Fibroblast of the conjunctiva (primary cell): ENCODE results near the gene SMIM35.

Experiments
- DNase-seq: peaks from one replicate; pipeline ENCODE4 v3.0.0-alpha.2; 2010; ENCODE audit warnings: low read depth

The SMIM35 gene

DNA sequence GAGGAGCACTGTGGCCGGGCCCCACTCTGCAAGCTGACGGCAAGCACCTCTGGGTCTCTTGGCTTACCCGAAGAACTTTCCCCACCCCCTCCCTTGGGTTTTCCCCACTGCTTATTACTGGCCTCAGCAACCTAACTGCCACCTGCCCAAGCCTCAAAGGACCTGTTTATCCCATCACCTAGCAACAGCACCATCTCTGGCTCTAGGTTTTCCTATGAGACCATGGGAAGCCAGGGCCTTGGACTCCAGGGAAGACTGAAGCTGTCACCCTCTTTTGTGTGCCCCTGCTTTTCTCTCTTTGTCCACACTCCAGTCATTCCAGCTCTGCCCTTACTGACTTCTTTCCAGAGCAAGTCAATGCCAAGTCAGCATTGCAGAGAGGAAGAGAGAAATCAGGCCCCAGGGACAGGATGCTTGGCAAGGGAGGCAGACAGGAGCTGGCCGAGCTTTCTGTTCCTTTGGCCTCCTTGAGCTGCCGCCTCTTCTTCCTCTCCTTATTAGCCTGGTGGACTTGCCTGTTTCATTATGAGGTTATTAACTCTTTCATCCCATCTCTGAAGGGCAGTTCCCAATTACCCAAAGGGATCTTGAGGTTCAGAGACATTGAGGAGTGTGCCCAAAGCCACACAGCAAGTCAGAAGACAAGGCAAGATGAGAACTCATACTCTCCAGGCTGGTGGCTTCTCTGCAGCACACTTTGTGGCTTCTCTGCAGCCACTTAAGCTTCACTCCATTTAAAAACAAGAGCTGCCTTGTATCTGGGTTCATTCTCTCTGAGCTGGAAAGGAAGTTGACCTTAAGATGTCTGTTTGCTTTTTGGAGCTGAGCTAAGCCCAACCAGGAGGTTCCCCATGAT, at the start of gene SMIM35:
TSS of gene SMIM35 (minus strand) at position 51 of the 856 bp plus-strand sequence. CDS start 206 bp downstream, outside the sequence.
- DNase-seq = no peak

DNA sequence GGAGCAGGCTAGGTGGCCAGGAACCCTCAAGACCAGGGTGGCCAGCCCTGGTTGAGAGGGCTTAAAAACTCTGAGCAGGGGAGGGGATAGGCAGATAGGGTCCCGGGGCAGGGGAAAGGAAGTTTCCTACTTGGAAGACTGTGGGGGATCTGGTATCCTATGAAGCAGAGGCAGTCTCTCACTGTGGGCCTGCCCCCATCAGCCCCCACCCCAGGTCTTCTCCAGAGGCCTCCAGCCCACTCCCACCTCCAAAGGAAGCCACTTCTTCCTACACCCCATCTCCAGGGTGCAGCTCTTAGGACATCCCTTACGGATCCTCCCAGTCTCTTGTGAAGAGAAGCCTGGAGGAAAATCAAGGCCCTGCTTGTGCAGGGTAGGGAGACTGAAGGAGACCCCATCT, 49.6 kb upstream of the SMIM35 start:
- DNase-seq = no peak

DNA sequence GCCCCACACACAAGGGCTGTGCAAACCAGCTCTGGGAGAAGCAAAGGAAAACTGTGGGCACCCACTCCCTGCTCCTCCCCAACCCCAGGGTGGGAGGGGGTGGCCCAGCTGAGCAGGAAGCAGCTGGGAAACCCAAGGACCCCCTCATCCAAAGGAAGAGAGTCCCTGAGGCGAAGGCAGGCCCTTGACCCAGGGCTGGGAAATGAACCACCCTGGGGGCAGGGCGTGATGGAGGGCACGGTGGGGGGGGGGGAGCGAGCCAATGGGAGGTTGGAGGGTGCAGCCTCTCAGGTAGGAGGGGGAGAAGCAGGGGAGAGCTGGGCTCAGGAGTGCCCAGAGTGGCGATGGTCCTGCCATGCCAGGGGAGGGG, 49.0 kb upstream of the SMIM35 start:
- DNase-seq = no peak

DNA sequence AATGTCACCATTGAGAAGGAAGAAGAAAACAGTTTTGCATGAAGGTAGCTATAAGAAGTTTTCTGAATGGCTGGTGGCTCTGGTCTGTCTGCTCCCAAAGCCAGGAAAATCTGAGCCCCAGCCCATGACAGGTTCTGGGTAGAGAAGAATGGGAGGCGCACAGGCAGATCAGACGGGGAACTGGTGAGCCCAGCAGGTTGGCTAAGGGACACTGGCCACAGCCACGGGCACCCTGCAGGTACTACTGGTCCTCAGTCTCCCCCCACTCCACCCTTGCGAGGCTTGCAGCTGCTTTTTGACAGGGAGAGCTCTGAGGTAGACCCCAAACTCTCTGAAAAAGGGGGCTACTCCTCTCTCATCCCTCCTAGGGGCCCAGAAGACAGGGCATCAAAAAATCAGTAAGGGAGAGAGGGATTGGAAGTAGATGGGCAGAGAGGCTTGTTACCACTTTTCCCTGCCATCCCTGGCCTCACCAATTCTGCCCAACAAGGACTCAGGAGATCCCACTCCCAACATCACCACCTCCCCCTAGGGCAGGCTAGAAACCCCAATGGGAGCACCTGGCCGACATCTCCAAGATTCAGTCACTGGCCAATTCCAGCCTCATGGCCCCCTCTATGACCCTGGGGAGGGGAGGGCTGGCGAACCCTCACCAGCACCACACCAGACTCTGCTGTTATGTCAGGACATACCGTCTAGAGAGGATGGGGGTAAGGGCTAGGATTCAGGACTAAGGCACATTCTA, 48.5 kb upstream of the SMIM35 start:
- DNase-seq = no peak

DNA sequence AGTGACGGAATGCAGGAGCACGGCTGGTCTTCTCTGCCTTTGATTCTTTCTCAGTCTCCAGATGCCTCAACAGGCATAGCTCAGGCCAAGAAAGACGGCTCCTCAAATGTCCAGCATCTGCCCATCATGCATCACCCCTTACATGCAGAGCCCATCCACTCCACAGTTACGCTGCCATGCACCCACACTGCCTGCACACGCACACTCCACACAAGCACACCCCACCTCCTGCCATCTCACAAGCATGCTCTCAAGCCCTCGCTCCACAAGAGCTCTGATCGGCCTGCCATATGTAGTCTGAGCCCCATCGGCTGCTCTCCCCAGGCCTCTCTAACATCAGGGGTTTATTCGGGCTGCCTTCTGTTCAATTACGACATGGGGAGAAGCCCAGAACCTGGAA, 47.1 kb upstream of the SMIM35 start:
- no peak for DNase-seq

DNA sequence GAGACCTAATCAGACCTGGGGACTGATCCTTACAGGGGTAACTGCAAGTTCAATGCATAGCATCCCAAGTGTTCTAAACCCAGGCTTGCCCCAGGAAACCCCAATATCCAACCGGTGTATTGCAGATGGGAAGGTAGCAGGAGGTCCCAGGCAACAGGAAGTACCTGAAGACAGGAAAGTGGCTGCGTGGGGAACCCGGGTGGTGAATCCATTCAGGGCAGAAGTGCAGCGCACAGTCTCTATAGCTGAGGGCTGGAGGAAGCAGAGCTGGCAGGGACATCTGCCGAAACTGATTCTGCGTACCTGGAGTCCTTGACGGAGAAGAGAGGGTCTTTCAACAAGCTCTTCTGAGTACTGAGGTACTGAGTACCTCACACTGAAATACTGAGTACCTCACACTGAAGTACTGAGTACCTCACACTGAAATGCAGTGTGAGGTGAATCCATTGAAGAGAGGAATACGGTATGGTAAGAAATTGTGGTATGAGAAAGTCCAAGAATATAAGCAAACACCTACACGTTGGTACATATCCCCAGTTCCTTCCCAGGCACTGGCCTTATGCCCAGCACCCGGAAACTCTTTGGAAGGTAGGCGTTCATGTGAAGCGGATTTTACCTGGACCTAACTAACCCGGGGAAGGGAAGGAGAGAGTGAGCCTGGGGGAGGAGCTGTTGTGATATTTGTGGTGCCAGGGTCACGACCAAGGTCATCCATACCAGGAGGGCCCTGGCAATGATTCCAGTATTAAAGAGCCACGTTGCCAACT, 45.8 kb upstream of the SMIM35 start:
- DNase-seq = no peak

DNA sequence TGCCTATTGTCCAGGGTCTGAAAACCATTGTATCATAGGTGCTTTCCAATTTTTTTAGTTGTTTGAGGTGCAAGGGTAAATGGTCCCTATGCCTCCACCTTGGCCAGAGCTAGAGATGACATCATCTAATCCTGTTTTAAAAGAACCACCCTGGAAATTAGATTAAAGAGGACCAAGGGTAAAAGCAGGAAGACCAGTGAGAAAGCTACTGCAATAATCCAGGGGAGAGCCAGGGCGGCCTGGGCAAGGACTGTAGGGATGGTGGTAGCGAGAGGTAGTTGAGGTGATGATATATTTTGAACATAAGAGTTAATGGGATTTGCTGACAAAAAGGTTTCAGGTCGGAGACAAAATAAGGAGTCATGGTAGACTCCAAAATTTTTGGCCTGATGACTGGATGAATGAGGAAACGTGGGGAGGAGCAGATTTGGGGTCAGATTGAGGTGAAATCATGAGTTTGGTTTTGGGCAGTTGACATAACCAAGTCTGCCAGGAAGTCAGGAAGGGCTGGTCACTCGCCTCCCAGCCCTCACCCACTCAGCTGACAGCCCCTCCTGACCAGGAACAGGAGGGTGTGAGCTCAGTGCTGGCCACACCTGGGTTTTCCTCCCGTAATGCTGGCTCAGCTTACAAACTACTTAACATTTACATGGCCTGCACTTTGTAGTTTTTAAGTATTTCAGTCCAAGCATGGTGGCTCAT, 42.9 kb upstream of the SMIM35 start:
- DNase-seq = no peak

DNA sequence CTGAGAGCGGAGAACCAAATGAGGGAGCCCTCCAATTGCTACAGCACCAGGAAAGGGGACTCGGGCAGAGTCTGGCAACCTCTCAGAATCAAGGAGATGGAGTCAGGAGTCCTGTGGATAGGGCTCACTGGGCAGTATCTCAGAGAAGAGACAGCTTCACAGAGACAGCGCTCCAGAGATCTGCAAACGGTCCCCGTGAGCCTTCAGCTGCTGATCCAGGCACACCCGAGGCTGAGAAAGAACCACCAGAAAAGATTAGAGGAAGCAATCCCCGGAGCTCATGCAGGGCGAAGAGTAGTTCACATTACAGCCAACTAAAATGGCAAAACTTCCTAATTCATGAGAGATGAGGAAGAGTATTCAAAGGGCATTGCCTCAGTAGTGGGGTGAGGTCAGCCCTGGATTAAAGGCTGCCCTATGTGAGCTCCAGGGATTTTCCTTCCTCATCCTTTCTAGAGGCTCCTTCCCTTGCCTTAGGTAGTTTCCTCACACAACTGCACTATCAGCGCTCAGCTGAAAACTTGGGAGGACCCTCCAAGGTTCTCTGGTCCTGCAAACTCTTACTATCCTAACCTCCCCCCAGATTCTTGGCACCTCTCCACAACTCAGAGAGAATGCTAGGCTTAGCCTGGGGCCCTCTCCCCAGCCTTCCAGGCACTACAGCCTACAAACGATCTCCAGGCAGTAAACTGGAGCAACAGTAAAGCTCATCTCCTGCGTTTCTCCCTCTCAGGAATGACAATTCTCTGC, 42.1 kb upstream of the SMIM35 start:
- DNase-seq = no peak

DNA sequence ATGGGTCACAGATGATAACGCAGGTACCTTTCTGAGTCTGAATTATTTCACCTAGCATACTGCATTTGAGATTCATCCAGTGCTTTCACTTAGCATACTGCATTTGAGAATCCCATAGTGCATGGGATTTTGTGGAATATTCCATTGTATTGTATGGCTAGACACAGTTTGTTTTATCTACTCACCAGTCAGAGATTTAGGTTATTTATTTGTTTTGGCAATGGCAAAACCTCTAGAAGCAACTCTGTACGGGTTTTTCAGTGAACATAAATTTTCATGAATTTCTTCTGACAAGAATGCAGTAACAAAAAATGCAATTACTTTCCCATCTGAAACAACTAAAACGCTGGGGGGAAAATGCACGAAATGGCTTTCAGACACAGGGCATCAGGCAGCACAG, 41.5 kb upstream of the SMIM35 start:
- DNase-seq = no peak

DNA sequence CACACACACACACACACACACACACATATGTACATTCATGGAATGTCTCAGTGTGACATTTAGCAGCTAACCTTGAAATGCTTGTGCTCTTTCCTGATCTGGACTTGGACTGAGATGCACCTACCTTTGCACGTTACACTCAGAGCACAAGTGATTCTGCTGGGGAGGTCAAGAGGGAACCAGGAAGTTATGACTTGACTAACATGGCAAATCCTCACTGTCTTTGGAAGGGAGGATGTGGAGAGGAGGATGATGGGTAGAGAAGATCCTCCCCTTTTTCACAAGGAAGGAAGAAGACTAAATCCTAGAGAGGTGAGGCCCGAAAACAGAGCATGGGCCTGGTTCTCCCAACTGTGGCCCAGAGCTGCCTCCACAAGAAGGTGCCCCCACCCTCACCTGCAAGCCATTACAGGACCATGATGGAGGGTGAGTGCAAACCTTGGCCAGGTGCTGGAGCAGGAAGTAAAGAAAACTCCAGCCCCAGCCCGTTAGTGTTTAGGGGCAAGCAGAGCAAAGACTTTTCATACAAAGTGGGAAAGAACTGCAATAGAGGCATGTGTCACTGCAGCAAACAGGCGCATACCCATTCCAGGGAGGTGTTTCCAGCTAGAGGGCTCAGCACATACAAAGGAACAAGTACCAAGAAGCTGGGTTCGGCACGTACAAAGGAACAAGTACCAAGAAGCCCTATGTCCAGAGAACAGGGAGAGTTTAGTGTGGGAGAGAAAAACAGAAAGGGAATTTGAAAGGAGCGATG, 39.5 kb upstream of the SMIM35 start:
- no peak for DNase-seq

DNA sequence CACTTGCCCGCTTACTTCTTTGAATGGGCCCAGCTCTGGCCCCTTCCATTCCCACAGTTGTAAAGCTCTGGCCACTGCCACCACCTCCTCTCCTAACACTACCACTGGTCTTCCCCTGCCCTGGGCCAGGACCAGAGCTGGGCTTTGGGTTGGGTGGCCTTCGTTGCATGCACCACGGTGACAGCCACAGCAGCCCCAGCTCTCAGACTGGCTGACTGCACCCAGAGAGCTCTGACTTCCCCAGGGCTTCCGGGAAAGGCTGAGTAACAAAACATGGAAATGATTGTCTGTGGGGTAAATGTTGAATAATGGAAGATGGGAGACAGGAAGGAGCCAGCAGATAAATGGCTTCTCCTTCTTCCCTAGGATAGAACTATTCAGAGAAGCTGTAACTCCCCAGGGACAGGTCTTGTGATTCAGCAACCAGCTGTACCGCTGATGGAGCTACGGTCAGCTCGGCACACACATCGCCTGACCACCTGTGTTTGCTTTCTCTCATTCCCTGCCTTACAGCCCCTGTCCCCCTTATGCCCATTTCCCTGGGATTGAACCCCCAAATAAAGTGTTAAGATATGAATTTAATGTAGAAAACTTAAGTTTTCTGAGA, 38.3 kb upstream of the SMIM35 start:
- DNase-seq = no peak

DNA sequence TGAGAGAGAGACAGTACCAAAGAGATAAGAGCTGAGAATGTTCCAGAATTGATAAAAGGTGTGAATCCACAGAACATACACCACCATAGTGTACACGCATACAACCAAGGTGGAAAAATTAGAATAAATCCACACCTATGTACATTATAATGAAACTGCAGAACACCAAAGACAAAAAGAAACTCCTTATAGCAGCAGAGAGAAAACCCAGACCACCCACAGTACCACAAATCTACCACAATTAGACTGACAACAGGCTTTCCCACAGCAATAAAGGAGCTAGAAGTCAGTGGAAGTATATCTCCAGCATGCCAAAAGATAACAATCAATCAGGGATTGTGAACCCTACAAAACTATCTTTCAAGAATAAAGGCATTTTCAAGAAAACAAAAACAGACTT, 34.0 kb upstream of the SMIM35 start:
- DNase-seq = no peak

DNA sequence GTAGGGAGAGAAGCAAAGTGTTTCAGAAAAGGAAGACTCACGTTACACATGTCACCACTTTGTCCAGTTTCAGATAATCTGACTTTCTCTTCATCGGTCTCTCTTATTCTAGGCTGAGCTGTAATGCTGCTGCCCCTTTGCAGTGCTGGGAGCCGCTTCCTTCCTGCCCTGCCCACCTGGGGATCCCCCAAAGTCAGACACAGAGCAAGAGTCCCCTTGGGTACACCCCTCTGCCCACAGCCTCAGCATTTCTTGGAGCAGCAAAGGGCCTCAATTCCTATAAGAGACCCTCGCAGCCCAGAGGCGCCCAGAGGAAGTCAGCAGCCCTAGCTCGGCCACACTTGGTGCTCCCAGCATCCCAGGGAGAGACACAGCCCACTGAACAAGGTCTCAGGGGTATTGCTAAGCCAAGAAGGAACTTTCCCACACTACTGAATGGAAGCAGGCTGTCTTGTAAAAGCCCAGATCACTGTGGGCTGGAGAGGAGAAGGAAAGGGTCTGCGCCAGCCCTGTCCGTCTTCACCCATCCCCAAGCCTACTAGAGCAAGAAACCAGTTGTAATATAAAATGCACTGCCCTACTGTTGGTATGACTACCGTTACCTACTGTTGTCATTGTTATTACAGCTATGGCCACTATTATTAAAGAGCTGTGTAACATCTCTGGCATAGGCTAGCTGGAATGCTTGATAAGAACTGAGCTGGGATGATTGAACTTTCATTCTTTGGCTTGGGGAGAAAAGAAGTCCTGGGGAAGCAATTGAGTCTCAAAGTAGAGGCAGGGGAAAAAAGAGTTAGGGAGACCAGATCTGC, 31.2 kb upstream of the SMIM35 start:
- no peak for DNase-seq

DNA sequence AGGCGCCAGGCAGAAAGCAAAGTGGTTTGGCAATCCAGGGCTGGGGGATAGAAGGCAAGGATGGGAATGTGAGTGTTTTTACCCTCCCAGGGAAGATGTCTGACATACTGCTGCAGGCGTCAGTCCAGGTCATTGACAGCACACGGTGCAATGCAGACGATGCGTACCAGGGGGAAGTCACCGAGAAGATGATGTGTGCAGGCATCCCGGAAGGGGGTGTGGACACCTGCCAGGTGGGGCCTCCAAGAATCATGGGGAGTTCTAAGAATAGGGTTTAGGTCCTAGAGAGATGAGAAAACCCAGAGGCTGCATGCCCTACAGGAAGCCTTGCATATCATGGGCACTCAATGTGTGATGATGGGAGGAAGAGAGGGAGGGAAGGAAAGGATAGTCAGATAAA, 28.3 kb upstream of the SMIM35 start:
- no peak for DNase-seq

DNA sequence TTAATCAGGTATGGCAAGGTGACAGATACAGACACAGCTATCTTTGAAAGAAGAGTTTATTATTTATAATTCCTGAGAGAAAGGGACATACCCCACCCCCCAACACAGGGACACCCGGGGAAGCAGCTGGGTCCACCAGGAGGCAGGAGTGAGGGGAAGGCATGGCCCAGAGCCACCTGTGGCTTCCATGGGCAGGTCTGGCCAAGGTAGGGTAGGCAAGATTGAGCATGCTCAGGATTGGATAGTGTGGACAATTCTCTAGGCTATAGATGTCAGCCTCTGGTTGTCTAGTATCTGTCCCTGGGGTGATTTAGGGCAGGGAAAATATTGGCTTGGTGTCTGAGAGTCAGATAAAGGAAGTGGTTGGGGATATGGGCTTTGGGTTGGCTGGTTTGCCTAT, 27.5 kb upstream of the SMIM35 start:
- DNase-seq = no peak

DNA sequence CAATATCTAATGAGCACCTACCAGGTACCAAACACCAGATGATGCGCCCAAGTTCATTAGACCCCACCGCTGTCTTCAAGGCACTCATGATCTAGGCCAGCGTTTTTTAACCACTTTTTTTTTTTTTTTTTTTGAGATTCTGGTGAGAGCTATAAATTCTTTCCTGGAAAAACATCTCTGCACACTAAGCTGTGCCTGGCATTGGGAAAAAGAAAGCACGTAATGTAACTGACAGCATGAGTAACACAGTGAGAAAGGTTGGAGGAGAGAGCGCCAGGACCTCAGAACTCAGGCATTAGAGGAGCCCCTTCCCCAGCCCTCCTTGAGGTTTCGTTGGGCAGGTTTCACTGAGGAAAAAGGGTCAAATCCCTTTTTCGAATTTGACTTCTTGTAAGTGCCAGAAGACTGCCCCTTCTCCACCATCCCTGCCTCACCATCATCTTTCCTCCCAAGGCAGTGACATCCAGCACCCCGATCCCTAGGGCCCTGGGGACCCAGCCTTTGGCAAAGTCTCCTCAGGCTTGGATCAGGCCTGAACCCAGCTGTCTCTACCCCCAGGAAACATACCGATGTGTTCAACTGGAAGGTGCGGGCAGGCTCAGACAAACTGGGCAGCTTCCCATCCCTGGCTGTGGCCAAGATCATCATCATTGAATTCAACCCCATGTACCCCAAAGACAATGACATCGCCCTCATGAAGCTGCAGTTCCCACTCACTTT, 26.1 kb upstream of the SMIM35 start:
- DNase-seq = no peak

DNA sequence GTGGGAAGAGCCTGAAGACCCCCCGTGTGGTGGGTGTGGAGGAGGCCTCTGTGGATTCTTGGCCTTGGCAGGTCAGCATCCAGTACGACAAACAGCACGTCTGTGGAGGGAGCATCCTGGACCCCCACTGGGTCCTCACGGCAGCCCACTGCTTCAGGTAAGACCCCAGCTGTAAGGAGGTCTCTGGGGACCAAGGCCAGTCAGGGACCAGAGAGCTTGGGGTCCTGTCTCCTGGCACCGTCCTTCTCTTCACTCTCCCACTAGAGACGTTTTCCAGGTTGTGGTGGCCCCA, 24.9 kb upstream of the SMIM35 start:
- DNase-seq = no peak

DNA sequence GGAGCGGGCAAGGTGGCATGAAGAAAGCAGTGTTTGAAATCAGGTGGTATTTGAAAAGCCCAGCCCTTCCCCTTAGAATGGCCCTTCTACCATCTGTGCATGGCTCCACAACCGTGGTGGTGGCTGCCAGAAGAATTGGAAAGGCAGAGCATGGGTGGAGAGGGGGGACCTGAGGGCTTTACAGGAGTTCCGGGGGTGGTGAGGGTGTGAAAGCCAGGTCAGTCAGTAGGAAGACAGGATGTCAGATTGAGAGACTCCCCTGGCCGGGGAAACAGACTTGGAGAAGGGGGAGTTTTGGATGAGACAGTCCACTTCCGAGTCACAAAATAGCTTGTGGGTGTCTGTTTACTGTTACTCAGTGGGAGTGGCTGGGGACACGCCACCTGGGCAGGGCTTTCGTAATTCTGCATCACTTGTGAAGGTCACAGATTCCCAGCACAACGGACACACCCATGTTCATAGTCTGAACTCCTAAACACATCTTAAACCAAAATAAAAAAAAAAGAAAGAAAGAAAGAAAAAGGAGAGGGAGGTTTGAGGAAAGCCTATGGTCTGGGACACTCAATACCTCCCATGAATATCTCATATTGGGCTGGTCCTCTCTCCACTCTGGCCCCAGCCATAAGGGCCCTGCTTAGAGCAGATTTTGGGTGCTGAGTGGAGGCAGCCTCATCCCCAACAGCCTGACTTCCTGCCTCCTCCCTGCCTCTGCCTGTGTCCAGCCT, 24.4 kb upstream of the SMIM35 start:
- DNase-seq = no peak
